HepG2 (cell line): ENCODE measurements around the gene CTDP1. TPM values are rescaled to one million over a fixed set of nuclear protein-coding genes. Genes with fewer than 3 reads are reported as not detected.

Source experiments
- ATRX ChIP-seq: sonication (generic); formaldehyde crosslinking; IDR thresholded peaks from 2 replicates; pipeline ENCODE4 v1.4.0; 2020; ENCODE audit warnings: missing genetic modification reagents, borderline replicate concordance
- CHD4 ChIP-seq: fragments of 200-600 bp; sonication (generic); IDR thresholded peaks from 2 replicates; pipeline ENCODE4 v1.7.0; 2017; ENCODE audit warnings: mild to moderate bottlenecking, low read length, borderline replicate concordance
- HNF1A ChIP-seq, 2 experiments: sonication (generic) in 1 of 2; formaldehyde crosslinking in 1 of 2; IDR thresholded peaks; 2 replicates each; pipeline versions ENCODE4 v1.4.0 to v1.6.1; 2016 to 2020; ENCODE audit warnings: borderline replicate concordance in 1 of 2, low read depth in 1 of 2, mild to moderate bottlenecking in 1 of 2, missing genetic modification reagents in 1 of 2
- IKZF4 ChIP-seq: sonication (generic); formaldehyde crosslinking; IDR thresholded peaks from 2 replicates; pipeline ENCODE4 v1.5.1; 2020; ENCODE audit warnings: borderline replicate concordance, mild to moderate bottlenecking, low read depth, missing genetic modification reagents; ENCODE audit errors: not compliant biosample characterization
- KLF9 ChIP-seq: IDR thresholded peaks from 2 replicates; pipeline ENCODE4 v1.6.1; 2016; ENCODE audit warnings: low read depth
- MAF1 ChIP-seq: sonication (generic); formaldehyde crosslinking; IDR thresholded peaks from 2 replicates; pipeline ENCODE4 v1.5.0; 2020; ENCODE audit warnings: missing genetic modification reagents, borderline replicate concordance
- MYNN ChIP-seq: sonication (generic); formaldehyde crosslinking; IDR thresholded peaks from 2 replicates; pipeline ENCODE4 v1.4.0; 2020; ENCODE audit warnings: mild to moderate bottlenecking, low read depth, missing genetic modification reagents
- NKX3-1 ChIP-seq: sonication (generic); formaldehyde crosslinking; IDR thresholded peaks from 2 replicates; pipeline ENCODE4 v1.5.0; 2020; ENCODE audit warnings: missing genetic modification reagents
- RBM39 ChIP-seq: fragments of 200-400 bp; formaldehyde crosslinking; IDR thresholded peaks from one replicate; pipeline ENCODE4 v1.6.1; 2018; ENCODE audit warnings: antibody characterized with exemption, mild to moderate bottlenecking, low read depth, low read length; ENCODE audit not compliant: poor library complexity, severe bottlenecking
- RFXANK ChIP-seq: IDR thresholded peaks from 2 replicates; pipeline ENCODE4 v1.6.1; 2016
- SP5 ChIP-seq: IDR thresholded peaks from 2 replicates; pipeline ENCODE4 v1.6.1; 2016; ENCODE audit warnings: low read depth, borderline replicate concordance
- STAG1 ChIP-seq: sonication (generic); formaldehyde crosslinking; IDR thresholded peaks from 2 replicates; pipeline ENCODE4 v1.4.0; 2020; ENCODE audit warnings: missing genetic modification reagents
- THRA ChIP-seq: sonication (generic); formaldehyde crosslinking; IDR thresholded peaks from 2 replicates; pipeline ENCODE4 v1.4.0; 2020; ENCODE audit warnings: missing genetic modification reagents, borderline replicate concordance
- ZBTB43 ChIP-seq: sonication (generic); formaldehyde crosslinking; conservative IDR thresholded peaks from 2 replicates; pipeline ENCODE4 v1.4.0; 2020; ENCODE audit warnings: missing genetic modification reagents
- ZFP62 ChIP-seq: sonication (generic); formaldehyde crosslinking; IDR thresholded peaks from 2 replicates; pipeline ENCODE4 v1.4.0; 2020; ENCODE audit warnings: missing genetic modification reagents
- ZNF317 ChIP-seq: sonication (generic); formaldehyde crosslinking; IDR thresholded peaks from 2 replicates; pipeline ENCODE4 v1.5.0; 2020; ENCODE audit warnings: mild to moderate bottlenecking, missing genetic modification reagents
- ZNF382 ChIP-seq: sonication (generic); formaldehyde crosslinking; IDR thresholded peaks from 2 replicates; pipeline ENCODE4 v1.5.0; 2020; ENCODE audit warnings: missing genetic modification reagents, mild to moderate bottlenecking, borderline replicate concordance
- ZNF652 ChIP-seq: IDR thresholded peaks from 2 replicates; pipeline ENCODE4 v1.6.1; 2016; ENCODE audit warnings: low read depth, borderline replicate concordance
- ZNF782 ChIP-seq: sonication (generic); formaldehyde crosslinking; IDR thresholded peaks from 2 replicates; pipeline ENCODE4 v1.4.0; 2020; ENCODE audit warnings: missing genetic modification reagents, mild to moderate bottlenecking, borderline replicate concordance
- polyA plus RNA-seq, 8 experiments: library from polyadenylated mRNA; depleted of rRNA in 3 of 8; stranded (reverse) in 7 of 8; unstranded in 1 of 8; fragments of >200 nt; fragmentation: Illumina TruSeq in 4 of 8; extraction: Trizol in 4 of 8; gene quantifications; 2 replicates each; pipeline versions ENCODE4 v1.2.1 to v1.2.3, GENCODE V29; 2011 to 2016; ENCODE audit warnings: low read depth in 4 of 8, missing spikeins in 1 of 8, mixed read lengths in 1 of 8; ENCODE audit not compliant: insufficient read depth in 1 of 8
- total RNA-seq, 5 experiments: library from RNA; depleted of rRNA; stranded (reverse); fragments of >200 nt; fragmentation: Illumina TruSeq; extraction: Trizol; gene quantifications; 2 replicates each; pipeline ENCODE4 v1.2.3, GENCODE V29; 2016; ENCODE audit warnings: low read depth in 1 of 5
- TF ChIP-seq, protein P1 (sequence below): sonication (generic); formaldehyde crosslinking; IDR thresholded peaks from 2 replicates; pipeline ENCODE4 v1.4.0; 2020; ENCODE audit warnings: missing genetic modification reagents, mild to moderate bottlenecking, borderline replicate concordance
- TF ChIP-seq, protein P2 (sequence below): sonication (generic); formaldehyde crosslinking; IDR thresholded peaks from 2 replicates; pipeline ENCODE4 v1.8.0; 2022; ENCODE audit warnings: mild to moderate bottlenecking, missing genetic modification reagents, moderate library complexity

The CTDP1 gene
- total and polyA plus RNA-seq, 2 of the 13 experiments (the other 11 are each of a cell fraction or from before 2014, with no cell fraction given), result 6.9 to 11.0 TPM

GRCh38 chr18:79795446-79795845 is 115.8 kb downstream of the CTDP1 start (continued):
- TF ChIP-seq NKX3-1 (CRISPR knock-in tag) (no peak), STAG1 (no peak), SP5 (CRISPR knock-in tag) (no peak), ZNF652 (no peak), ZNF382 (CRISPR knock-in tag) (no peak), RBM39 (no peak), CHD4 (no peak), MAF1 (CRISPR knock-in tag) (no peak), HNF1A (IDR thresholded peaks at IDR 0.05; ENCODE audit: low read depth) (no peak), HNF1A (CRISPR knock-in tag; IDR thresholded peaks at IDR 0.05; ENCODE audit: borderline replicate concordance) (peak; percentile 31; the same call in 1 of the 2 replicates), ZNF317 (CRISPR knock-in tag) (no peak), ATRX (CRISPR knock-in tag) (no peak), ZFP62 (CRISPR knock-in tag) (no peak), ZNF782 (no peak), THRA (CRISPR knock-in tag) (peak; percentile 98), KLF9 (CRISPR knock-in tag) (no peak), IKZF4 (peak; percentile 24), ZBTB43 (CRISPR knock-in tag) (no peak), MYNN (CRISPR knock-in tag) (0 out of 2 replicates have a peak, but pooled peaks have one; percentile 42), RFXANK (CRISPR knock-in tag) (no peak)
- TF ChIP-seq, protein P1, sequence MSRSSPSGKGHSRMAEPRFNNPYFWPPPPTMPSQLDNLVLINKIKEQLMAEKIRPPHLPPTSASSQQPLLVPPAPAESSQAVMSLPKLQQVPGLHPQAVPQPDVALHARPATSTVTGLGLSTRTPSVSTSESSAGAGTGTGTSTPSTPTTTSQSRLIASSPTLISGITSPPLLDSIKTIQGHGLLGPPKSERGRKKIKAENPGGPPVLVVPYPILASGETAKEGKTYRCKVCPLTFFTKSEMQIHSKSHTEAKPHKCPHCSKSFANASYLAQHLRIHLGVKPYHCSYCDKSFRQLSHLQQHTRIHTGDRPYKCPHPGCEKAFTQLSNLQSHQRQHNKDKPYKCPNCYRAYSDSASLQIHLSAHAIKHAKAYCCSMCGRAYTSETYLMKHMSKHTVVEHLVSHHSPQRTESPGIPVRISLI (CRISPR knock-in tag), result no peak
- TF ChIP-seq, protein P2, sequence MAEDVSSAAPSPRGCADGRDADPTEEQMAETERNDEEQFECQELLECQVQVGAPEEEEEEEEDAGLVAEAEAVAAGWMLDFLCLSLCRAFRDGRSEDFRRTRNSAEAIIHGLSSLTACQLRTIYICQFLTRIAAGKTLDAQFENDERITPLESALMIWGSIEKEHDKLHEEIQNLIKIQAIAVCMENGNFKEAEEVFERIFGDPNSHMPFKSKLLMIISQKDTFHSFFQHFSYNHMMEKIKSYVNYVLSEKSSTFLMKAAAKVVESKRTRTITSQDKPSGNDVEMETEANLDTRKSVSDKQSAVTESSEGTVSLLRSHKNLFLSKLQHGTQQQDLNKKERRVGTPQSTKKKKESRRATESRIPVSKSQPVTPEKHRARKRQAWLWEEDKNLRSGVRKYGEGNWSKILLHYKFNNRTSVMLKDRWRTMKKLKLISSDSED (CRISPR knock-in tag), result no peak
